ENCODE results near the gene ZP2.

DNA sequence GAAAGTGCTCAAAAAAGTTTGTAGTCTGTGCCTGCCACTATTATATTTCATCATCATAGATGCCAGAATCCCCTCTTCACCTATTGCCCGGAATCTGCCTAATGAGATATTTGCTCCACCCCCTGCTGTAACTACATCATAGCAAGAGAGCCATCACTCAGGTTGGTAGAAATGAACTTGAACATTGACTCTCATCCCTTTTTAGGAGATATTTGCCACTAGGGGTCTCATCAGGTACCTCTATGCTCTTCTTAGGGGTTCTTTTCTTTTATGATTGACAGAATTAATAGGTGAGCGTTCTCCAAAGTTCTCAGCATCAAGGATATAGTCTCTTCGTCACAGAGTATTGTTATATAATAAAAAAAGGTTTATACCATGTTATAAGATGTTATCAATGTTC, 42.1 kb upstream of the ZP2 start:
- TF ChIP-seq, protein P1, sequence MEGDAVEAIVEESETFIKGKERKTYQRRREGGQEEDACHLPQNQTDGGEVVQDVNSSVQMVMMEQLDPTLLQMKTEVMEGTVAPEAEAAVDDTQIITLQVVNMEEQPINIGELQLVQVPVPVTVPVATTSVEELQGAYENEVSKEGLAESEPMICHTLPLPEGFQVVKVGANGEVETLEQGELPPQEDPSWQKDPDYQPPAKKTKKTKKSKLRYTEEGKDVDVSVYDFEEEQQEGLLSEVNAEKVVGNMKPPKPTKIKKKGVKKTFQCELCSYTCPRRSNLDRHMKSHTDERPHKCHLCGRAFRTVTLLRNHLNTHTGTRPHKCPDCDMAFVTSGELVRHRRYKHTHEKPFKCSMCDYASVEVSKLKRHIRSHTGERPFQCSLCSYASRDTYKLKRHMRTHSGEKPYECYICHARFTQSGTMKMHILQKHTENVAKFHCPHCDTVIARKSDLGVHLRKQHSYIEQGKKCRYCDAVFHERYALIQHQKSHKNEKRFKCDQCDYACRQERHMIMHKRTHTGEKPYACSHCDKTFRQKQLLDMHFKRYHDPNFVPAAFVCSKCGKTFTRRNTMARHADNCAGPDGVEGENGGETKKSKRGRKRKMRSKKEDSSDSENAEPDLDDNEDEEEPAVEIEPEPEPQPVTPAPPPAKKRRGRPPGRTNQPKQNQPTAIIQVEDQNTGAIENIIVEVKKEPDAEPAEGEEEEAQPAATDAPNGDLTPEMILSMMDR (IDR thresholded peaks at IDR 0.05): no peak
- TF ChIP-seq EP300 (IDR thresholded peaks at IDR 0.05; ENCODE audit: low read depth): no peak

Data from transverse colon (tissue), 3 donors.